Loucy (cell line): ENCODE measurements around the gene ZFYVE28.
A peak's percentile ranks its signal among the peaks of the same experiment; 100 is the strongest.

Experiments used
- H2AFZ ChIP-seq: fragments of 200-600 bp; sonication (generic); 2 replicates; pipeline ENCODE4 v1.6.0; 2016; ENCODE audit warnings: antibody characterized with exemption, mild to moderate bottlenecking, low read length, moderate library complexity
- H3F3A ChIP-seq: fragments of 200-600 bp; 2 replicates; pipeline ENCODE4 v1.6.0; 2016; ENCODE audit warnings: antibody characterized with exemption, low read depth, mild to moderate bottlenecking
- H3K27me3 ChIP-seq: fragments of 200-600 bp; sonication (generic); 2 replicates; pipeline ENCODE4 v1.6.1; 2014; ENCODE audit warnings: low read length, mild to moderate bottlenecking; ENCODE audit not compliant: insufficient read depth, poor library complexity, severe bottlenecking
- H3K36me3 ChIP-seq: fragments of 200-600 bp; sonication (generic); 2 replicates; pipeline ENCODE4 v1.6.1; 2016; ENCODE audit warnings: low read length; ENCODE audit not compliant: insufficient read depth
- H3K4me1 ChIP-seq: fragments of 200-600 bp; sonication (generic); 2 replicates; pipeline ENCODE4 v1.5.1; 2014; ENCODE audit warnings: low read length, mild to moderate bottlenecking; ENCODE audit not compliant: insufficient read depth, poor library complexity, severe bottlenecking
- H3K4me2 ChIP-seq: fragments of 200-600 bp; sonication (generic); 2 replicates; pipeline ENCODE4 v1.6.0; 2014; ENCODE audit warnings: antibody characterized with exemption, low read length, low read depth, mild to moderate bottlenecking; ENCODE audit not compliant: poor library complexity, severe bottlenecking
- H3K4me3 ChIP-seq: fragments of 200-600 bp; sonication (generic); 2 replicates; pipeline ENCODE4 v1.5.1; 2014; ENCODE audit warnings: low read length, mild to moderate bottlenecking, mixed read lengths; ENCODE audit not compliant: poor library complexity, severe bottlenecking
- H3K79me2 ChIP-seq: fragments of 200-600 bp; sonication (generic); 2 replicates; pipeline ENCODE4 v1.6.1; 2014; ENCODE audit warnings: low read length; ENCODE audit not compliant: insufficient read depth
- H3K9ac ChIP-seq: fragments of 200-600 bp; sonication (generic); 2 replicates; pipeline ENCODE4 v1.6.0; 2014; ENCODE audit warnings: mild to moderate bottlenecking, low read depth, low read length, moderate library complexity; ENCODE audit not compliant: poor library complexity, severe bottlenecking
- H3K9me2 ChIP-seq: fragments of 200-600 bp; sonication (generic); replicated peaks from 2 replicates; pipeline ENCODE4 v1.6.1; 2016; ENCODE audit warnings: low read depth, low read length, mixed read lengths
- H3K9me3 ChIP-seq: fragments of 200-600 bp; sonication (generic); 2 replicates; pipeline ENCODE4 v1.6.1; 2014; ENCODE audit warnings: mild to moderate bottlenecking, antibody characterized with exemption, low read length, low read depth; ENCODE audit not compliant: insufficient read depth
- H4K20me1 ChIP-seq: fragments of 200-600 bp; sonication (generic); 2 replicates; pipeline ENCODE4 v1.6.0; 2014; ENCODE audit warnings: antibody characterized with exemption, low read length, mild to moderate bottlenecking; ENCODE audit not compliant: insufficient read depth, poor library complexity, severe bottlenecking
- EZH2phosphoT487 ChIP-seq: fragments of 200-600 bp; IDR thresholded peaks from 2 replicates; pipeline ENCODE4 v1.6.1; 2018; ENCODE audit warnings: antibody characterized with exemption, mild to moderate bottlenecking, moderate library complexity, borderline replicate concordance
- TF ChIP-seq, protein P1 (sequence below): fragments of 200-600 bp; sonication (generic); conservative IDR thresholded peaks from 2 replicates; pipeline ENCODE4 v1.5.1; 2014; ENCODE audit warnings: mild to moderate bottlenecking, antibody characterized with exemption, low read length

Gene ZFYVE28

DNA sequence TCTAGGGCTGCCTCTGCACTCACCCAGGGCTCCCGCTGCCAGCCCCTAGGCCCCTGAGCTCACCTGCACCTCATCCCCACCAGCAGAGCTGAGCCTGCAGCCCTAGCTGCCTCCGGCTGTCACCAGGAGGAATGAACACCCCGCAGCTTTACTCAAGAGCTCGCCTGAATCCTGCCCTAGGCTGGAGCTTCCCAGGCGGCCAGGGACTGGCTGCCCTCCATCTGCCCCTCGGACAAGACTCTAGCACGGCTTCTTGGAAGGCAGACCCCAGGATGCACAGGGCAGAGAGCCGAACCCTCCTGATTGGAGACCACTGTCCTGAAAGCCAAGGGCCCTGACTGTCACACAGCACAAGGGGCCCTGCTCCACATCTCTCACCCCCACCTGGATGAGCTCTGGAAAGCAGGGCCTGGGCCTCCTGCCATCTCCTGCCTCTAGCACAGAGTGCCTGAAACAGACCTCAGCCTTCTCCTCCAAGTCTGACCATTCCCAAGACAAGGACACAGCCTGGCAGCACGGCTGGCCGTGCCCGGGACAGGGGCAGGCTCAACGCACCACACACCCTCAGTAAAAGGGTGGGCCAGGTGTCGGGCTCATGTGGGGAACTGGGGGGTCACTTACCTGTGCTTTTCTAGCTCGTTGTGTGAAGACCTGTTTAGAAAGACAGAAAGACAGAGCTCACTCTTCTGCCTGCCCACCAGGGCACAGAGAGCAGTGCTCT, 160.9 kb downstream of the ZFYVE28 start:
- H3K79me2 ChIP-seq = peaks cover 55% of the 10 kb centered on the region
- no peak for TF ChIP-seq EZH2phosphoT487
- TF ChIP-seq, protein P1, sequence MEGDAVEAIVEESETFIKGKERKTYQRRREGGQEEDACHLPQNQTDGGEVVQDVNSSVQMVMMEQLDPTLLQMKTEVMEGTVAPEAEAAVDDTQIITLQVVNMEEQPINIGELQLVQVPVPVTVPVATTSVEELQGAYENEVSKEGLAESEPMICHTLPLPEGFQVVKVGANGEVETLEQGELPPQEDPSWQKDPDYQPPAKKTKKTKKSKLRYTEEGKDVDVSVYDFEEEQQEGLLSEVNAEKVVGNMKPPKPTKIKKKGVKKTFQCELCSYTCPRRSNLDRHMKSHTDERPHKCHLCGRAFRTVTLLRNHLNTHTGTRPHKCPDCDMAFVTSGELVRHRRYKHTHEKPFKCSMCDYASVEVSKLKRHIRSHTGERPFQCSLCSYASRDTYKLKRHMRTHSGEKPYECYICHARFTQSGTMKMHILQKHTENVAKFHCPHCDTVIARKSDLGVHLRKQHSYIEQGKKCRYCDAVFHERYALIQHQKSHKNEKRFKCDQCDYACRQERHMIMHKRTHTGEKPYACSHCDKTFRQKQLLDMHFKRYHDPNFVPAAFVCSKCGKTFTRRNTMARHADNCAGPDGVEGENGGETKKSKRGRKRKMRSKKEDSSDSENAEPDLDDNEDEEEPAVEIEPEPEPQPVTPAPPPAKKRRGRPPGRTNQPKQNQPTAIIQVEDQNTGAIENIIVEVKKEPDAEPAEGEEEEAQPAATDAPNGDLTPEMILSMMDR = no peak
- no peak overlapping the region for H3K9ac ChIP-seq
- no peak overlapping the region for H2AFZ ChIP-seq
- peak overlapping the region; percentile 87 for H3K4me2 ChIP-seq
- no peaks in the 10 kb centered on the region for H3F3A ChIP-seq
- no peaks in the 10 kb centered on the region for H3K9me3 ChIP-seq
- H3K36me3 ChIP-seq = peaks cover 14% of the 10 kb centered on the region; the same call in 1 of the 2 replicates
- peak overlapping the region; percentile 20 for H3K4me3 ChIP-seq
- H4K20me1 ChIP-seq = peaks cover 56% of the 10 kb centered on the region
- H3K9me2 ChIP-seq = no peaks in the 10 kb centered on the region
- no peaks in the 10 kb centered on the region for H3K27me3 ChIP-seq
- peaks cover 12% of the 10 kb centered on the region for H3K4me1 ChIP-seq

DNA sequence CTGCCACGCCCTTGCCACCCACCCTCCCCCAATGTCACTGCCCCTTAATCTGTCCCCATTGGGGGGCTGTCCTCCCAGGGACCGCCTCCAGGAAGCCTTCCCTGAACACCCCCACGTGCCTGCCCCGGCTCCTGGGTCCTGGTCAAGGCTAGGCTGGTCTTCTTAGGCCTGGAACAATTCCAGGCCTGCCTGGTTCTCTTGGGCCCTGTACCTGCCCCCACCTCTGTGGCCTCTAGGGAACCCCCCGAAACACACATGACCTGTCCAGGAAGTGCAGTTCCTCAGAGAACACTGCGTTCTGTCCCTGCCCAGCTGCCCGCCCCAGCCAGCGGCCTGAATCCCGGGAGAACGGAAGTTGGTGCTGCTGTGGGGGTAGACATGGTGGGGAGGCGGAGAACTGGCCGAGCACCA, 161.7 kb downstream of the ZFYVE28 start:
- Histone ChIP-seq H3K9ac (no peak overlapping the region), H3K4me1 (peaks cover 11% of the 10 kb centered on the region), H2AFZ (no peak overlapping the region), H3K9me3 (no peaks in the 10 kb centered on the region), H3K79me2 (peaks cover 55% of the 10 kb centered on the region), H3K4me3 (no peak overlapping the region), H3K27me3 (no peaks in the 10 kb centered on the region), H3K9me2 (no peaks in the 10 kb centered on the region), H4K20me1 (peaks cover 56% of the 10 kb centered on the region), H3K4me2 (no peak overlapping the region), H3K36me3 (peaks cover 14% of the 10 kb centered on the region; the same call in 1 of the 2 replicates), H3F3A (no peaks in the 10 kb centered on the region)
- TF ChIP-seq, protein P1 = no peak
- TF ChIP-seq EZH2phosphoT487 = no peak

- Histone ChIP-seq H3K9me2 (no peaks in the 10 kb centered on the region), H3K9ac (no peak overlapping the region), H3K36me3 (peaks cover 14% of the 10 kb centered on the region; the same call in 1 of the 2 replicates), H4K20me1 (peaks cover 55% of the 10 kb centered on the region), H3K9me3 (no peaks in the 10 kb centered on the region), H3K27me3 (no peaks in the 10 kb centered on the region), H3K4me3 (no peak overlapping the region), H3K4me1 (peaks cover 11% of the 10 kb centered on the region), H3K79me2 (peaks cover 54% of the 10 kb centered on the region), H3F3A (no peaks in the 10 kb centered on the region), H2AFZ (no peak overlapping the region), H3K4me2 (no peak overlapping the region)
- TF ChIP-seq, protein P1 = no peak
- no peak for TF ChIP-seq EZH2phosphoT487
These were observed 162.2 kb downstream of the ZFYVE28 start for GRCh38 chr4:2256156-2256731.
